H9 (cell line): ENCODE measurements around the gene FLT1. TPM values are rescaled to one million over a fixed set of nuclear protein-coding genes. Genes with fewer than 3 reads are reported as not detected.

Experiments
- DNase-seq: peaks from one replicate; pipeline ENCODE4 v3.0.0-alpha.2; 2017
- H2AFZ ChIP-seq: one replicate; pipeline ENCODE4 v1.6.1; 2013; ENCODE audit warnings: mild to moderate bottlenecking, low read length, control low read depth, moderate library complexity
- H2AK5ac ChIP-seq: 2 replicates; pipeline ENCODE4 v1.6.1; 2013; ENCODE audit warnings: low read length, control low read depth, mixed read lengths; ENCODE audit not compliant: insufficient read length
- H2BK120ac ChIP-seq: one replicate; pipeline ENCODE4 v1.6.1; 2013; ENCODE audit warnings: low read depth, mild to moderate bottlenecking, low read length, control low read depth, inconsistent platforms; ENCODE audit not compliant: poor library complexity, severe bottlenecking
- H2BK12ac ChIP-seq: 2 replicates; pipeline ENCODE4 v1.6.1; 2013; ENCODE audit warnings: low read length, control low read depth, mixed read lengths, low read depth; ENCODE audit not compliant: insufficient read length
- H2BK15ac ChIP-seq: 2 replicates; pipeline ENCODE4 v1.6.1; 2013; ENCODE audit warnings: low read depth, low read length, control low read depth
- H2BK20ac ChIP-seq: one replicate; pipeline ENCODE4 v1.6.1; 2013; ENCODE audit warnings: low read depth, mild to moderate bottlenecking, low read length, control low read depth, inconsistent platforms; ENCODE audit not compliant: poor library complexity, severe bottlenecking
- H2BK5ac ChIP-seq: 2 replicates; pipeline ENCODE4 v1.6.1; 2013; ENCODE audit warnings: low read length, control low read depth, mixed read lengths; ENCODE audit not compliant: insufficient read length
- H3K14ac ChIP-seq: 2 replicates; pipeline ENCODE4 v1.6.1; 2013; ENCODE audit warnings: low read length, control low read depth; ENCODE audit not compliant: insufficient read depth
- H3K18ac ChIP-seq: 2 replicates; pipeline ENCODE4 v1.6.1; 2013; ENCODE audit warnings: low read depth, mild to moderate bottlenecking, mixed read lengths, low read length, control low read depth; ENCODE audit not compliant: insufficient read length
- H3K23ac ChIP-seq: 2 replicates; pipeline ENCODE4 v1.6.1; 2013; ENCODE audit warnings: low read length, control low read depth, mixed read lengths, low read depth; ENCODE audit not compliant: insufficient read length
- H3K23me2 ChIP-seq: 2 replicates; pipeline ENCODE4 v1.6.1; 2013; ENCODE audit warnings: low read depth, mild to moderate bottlenecking, mixed read lengths, low read length, control low read depth; ENCODE audit not compliant: insufficient read length, poor library complexity, severe bottlenecking
- H3K27ac ChIP-seq: 2 replicates; pipeline ENCODE4 v1.5.1; 2013; ENCODE audit warnings: low read length, control low read depth, mixed read lengths, low read depth; ENCODE audit not compliant: insufficient read length
- H3K27me3 ChIP-seq: 2 replicates; pipeline ENCODE4 v1.6.1; 2013; ENCODE audit warnings: low read length, control low read depth, inconsistent platforms; ENCODE audit not compliant: insufficient read depth
- H3K4ac ChIP-seq: 2 replicates; pipeline ENCODE4 v1.6.1; 2013; ENCODE audit warnings: low read depth, mild to moderate bottlenecking, control low read depth, inconsistent platforms, low read length, moderate library complexity
- H3K4me1 ChIP-seq: 2 replicates; pipeline ENCODE4 v1.6.1; 2013; ENCODE audit warnings: low read length, control low read depth, inconsistent platforms; ENCODE audit not compliant: insufficient read depth
- H3K4me2 ChIP-seq: 2 replicates; pipeline ENCODE4 v1.6.1; 2013; ENCODE audit warnings: low read length, control low read depth, mixed read lengths; ENCODE audit not compliant: insufficient read length, insufficient read depth
- H3K56ac ChIP-seq: 2 replicates; pipeline ENCODE4 v1.6.1; 2013; ENCODE audit warnings: low read depth, mild to moderate bottlenecking, mixed read lengths, low read length, control low read depth; ENCODE audit not compliant: insufficient read length
- H3K79me1 ChIP-seq: 2 replicates; pipeline ENCODE4 v1.6.1; 2013; ENCODE audit warnings: low read depth, mild to moderate bottlenecking, moderate library complexity, low read length, control low read depth, inconsistent platforms; ENCODE audit not compliant: insufficient read depth, poor library complexity, severe bottlenecking
- H3K79me2 ChIP-seq: 2 replicates; pipeline ENCODE4 v1.6.1; 2013; ENCODE audit warnings: low read length, control low read depth, inconsistent platforms; ENCODE audit not compliant: insufficient read depth
- H3K9ac ChIP-seq: 2 replicates; pipeline ENCODE4 v1.6.1; 2013; ENCODE audit warnings: low read length, control low read depth, mixed read lengths; ENCODE audit not compliant: insufficient read length; ENCODE audit errors: extremely low read depth
- H3K9me3 ChIP-seq: one replicate; pipeline ENCODE4 v1.6.1; 2013; ENCODE audit warnings: low read depth, low read length, inconsistent platforms; ENCODE audit not compliant: control insufficient read depth
- H3T11ph ChIP-seq: one replicate; pipeline ENCODE4 v1.6.1; 2013; ENCODE audit warnings: mild to moderate bottlenecking, low read length, control low read depth, inconsistent platforms
- H4K20me1 ChIP-seq: one replicate; pipeline ENCODE4 v1.6.1; 2013; ENCODE audit not compliant: control insufficient read depth, insufficient read length, insufficient read depth
- H4K5ac ChIP-seq: 2 replicates; pipeline ENCODE4 v1.6.1; 2013; ENCODE audit warnings: low read depth, mild to moderate bottlenecking, mixed read lengths, low read length, control low read depth; ENCODE audit not compliant: insufficient read length
- H4K8ac ChIP-seq: replicated peaks from 2 replicates; pipeline ENCODE4 v1.6.1; 2013; ENCODE audit warnings: low read length, control low read depth, mixed read lengths, low read depth; ENCODE audit not compliant: insufficient read length
- H4K91ac ChIP-seq: 2 replicates; pipeline ENCODE4 v1.6.1; 2013; ENCODE audit warnings: low read depth, mild to moderate bottlenecking, moderate library complexity, mixed read lengths, low read length, control low read depth; ENCODE audit not compliant: insufficient read length
- H3K27ac Mint-ChIP-seq, 3 experiments: 2 replicates in 2 of 3; 3 replicates in 1 of 3; pipeline ENCODE4 v1.8.0; 2020 to 2021; ENCODE audit warnings: mixed read lengths in 3 of 3, mild to moderate bottlenecking in 1 of 3, moderate library complexity in 1 of 3
- H3K27me3 Mint-ChIP-seq: 2 replicates; pipeline ENCODE4 v1.8.0; 2021; ENCODE audit warnings: low read depth, mild to moderate bottlenecking, moderate library complexity, mixed read lengths
- H3K36me3 Mint-ChIP-seq, 3 experiments: 2 replicates in 2 of 3; 3 replicates in 1 of 3; pipeline ENCODE4 v1.8.0; 2020 to 2021; ENCODE audit warnings: low read depth in 3 of 3, mixed read lengths in 3 of 3; ENCODE audit not compliant: insufficient read depth in 1 of 3
- H3K4me1 Mint-ChIP-seq, 2 experiments: 2 replicates each; pipeline ENCODE4 v1.8.0; 2020; ENCODE audit warnings: mixed read lengths in 2 of 2
- H3K4me3 Mint-ChIP-seq, 2 experiments: 2 replicates in 1 of 2; 3 replicates in 1 of 2; pipeline ENCODE4 v1.8.0; 2020 to 2021; ENCODE audit warnings: mild to moderate bottlenecking in 2 of 2, mixed read lengths in 2 of 2, moderate library complexity in 1 of 2
- H3K9me3 Mint-ChIP-seq, 2 experiments: 2 replicates in 1 of 2; 3 replicates in 1 of 2; pipeline ENCODE4 v1.8.0; 2020; ENCODE audit warnings: mild to moderate bottlenecking in 2 of 2, mixed read lengths in 2 of 2, moderate library complexity in 1 of 2
- WGBS: extraction: QIAGEN DNeasy Blood & Tissue Kit; methylation state at CpG from one replicate; pipeline ENCODE4 v1.1.7; 2013; ENCODE audit warnings: missing lambda C conversion rate, low lambda C conversion rate, mixed read lengths; ENCODE audit not compliant: insufficient read length; ENCODE audit errors: extremely low coverage; 5-methylcytosine and 5-hydroxymethylcytosine counted together
- total RNA-seq: library from RNA; stranded (reverse); gene quantifications from 2 replicates; pipeline ENCODE4 v1.2.1, GENCODE V29; 2021
- TF ChIP-seq, protein P1 (sequence below): fragments of 200-600 bp; sonication (generic); conservative IDR thresholded peaks from 3 replicates; pipeline ENCODE4 v1.8.0; 2021; ENCODE audit warnings: antibody characterized with exemption, mild to moderate bottlenecking

FLT1 gene
- total RNA-seq, 1 experiment from 2014 or later = 84.1 TPM

DNA sequence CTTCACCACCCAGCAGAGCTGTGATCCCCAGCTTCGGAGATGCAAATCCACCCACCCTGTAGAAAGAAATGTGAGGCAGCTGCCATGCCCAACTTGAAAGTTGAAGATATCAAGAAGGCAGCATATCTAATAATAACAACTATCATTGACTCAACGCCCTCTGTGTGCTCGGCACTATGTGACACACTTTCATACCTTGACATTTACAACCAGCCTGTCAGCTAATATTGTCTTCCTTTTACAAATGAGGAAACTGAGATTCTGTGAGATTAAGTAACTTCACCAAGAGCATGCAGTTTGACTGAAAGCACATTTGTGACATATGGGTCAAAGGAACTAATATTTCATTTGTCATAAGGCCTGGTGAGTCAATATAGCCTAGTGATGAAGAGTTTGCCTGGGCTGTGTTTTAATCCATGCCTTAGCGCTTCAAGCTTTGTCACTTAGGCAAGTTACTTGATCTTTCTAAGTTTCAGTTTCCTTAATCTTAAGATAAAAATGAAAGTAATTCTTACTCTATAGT lies 137.0 kb downstream of the FLT1 start:
- Mint-ChIP-seq H3K36me3 (peaks cover 0 to 8% (median 0%) of the 10 kb centered on the region in 3 experiments; a peak in 3 of 7 replicates), H3K4me3 (no peak overlapping the region), H3K9me3 (no peaks in the 10 kb centered on the region), H3K4me1 (peaks cover 27 to 30% of the 10 kb centered on the region in 2 experiments), H3K27ac (peak overlapping the region in 1 of 3 experiments; percentile 57; a peak in 2 of 7 replicates), H3K27me3 (no peaks in the 10 kb centered on the region)
- H4K20me1 ChIP-seq = no peaks in the 10 kb centered on the region
- no peak overlapping the region for H3T11ph ChIP-seq
- H2BK12ac ChIP-seq = no peak overlapping the region
- H2AK5ac ChIP-seq = no peak overlapping the region
- no peak overlapping the region for H2BK120ac ChIP-seq
- no peaks in the 10 kb centered on the region for H3K79me2 ChIP-seq
- H2BK5ac ChIP-seq = no peak overlapping the region
- no peak overlapping the region for H3K9ac ChIP-seq
- H3K4me2 ChIP-seq = no peak overlapping the region
- H2AFZ ChIP-seq = no peak overlapping the region
- no peaks in the 10 kb centered on the region for H3K23me2 ChIP-seq
- H4K5ac ChIP-seq = no peak overlapping the region
- no peak overlapping the region for H3K4ac ChIP-seq
- no peak overlapping the region for H3K18ac ChIP-seq
- H3K79me1 ChIP-seq = no peaks in the 10 kb centered on the region
- no peak overlapping the region for H3K56ac ChIP-seq
- no peak overlapping the region for H2BK20ac ChIP-seq
- no peak overlapping the region for H3K27ac ChIP-seq
- TF ChIP-seq, protein P1, sequence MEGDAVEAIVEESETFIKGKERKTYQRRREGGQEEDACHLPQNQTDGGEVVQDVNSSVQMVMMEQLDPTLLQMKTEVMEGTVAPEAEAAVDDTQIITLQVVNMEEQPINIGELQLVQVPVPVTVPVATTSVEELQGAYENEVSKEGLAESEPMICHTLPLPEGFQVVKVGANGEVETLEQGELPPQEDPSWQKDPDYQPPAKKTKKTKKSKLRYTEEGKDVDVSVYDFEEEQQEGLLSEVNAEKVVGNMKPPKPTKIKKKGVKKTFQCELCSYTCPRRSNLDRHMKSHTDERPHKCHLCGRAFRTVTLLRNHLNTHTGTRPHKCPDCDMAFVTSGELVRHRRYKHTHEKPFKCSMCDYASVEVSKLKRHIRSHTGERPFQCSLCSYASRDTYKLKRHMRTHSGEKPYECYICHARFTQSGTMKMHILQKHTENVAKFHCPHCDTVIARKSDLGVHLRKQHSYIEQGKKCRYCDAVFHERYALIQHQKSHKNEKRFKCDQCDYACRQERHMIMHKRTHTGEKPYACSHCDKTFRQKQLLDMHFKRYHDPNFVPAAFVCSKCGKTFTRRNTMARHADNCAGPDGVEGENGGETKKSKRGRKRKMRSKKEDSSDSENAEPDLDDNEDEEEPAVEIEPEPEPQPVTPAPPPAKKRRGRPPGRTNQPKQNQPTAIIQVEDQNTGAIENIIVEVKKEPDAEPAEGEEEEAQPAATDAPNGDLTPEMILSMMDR = no peak
- WGBS = no CpG with 5 or more reads among the region's 4 CpGs
- no peak overlapping the region for H4K91ac ChIP-seq
- H4K8ac ChIP-seq = no peak overlapping the region
- H3K14ac ChIP-seq = no peak overlapping the region
- H3K4me1 ChIP-seq = peaks cover 8% of the 10 kb centered on the region; the same call in 1 of the 2 replicates
- no peak for DNase-seq
- no peak overlapping the region for H3K23ac ChIP-seq
- H2BK15ac ChIP-seq = no peak overlapping the region
- no peaks in the 10 kb centered on the region for H3K27me3 ChIP-seq
- H3K9me3 ChIP-seq = no peaks in the 10 kb centered on the region
